GF-D8 (cell line): Measurements from ENCODE around the gene CD40.

Source experiments
- DNase-seq: peaks from one replicate; lab custom pipeline; 2025; lab: John Stamatoyannopoulos, UW

Gene CD40

DNA sequence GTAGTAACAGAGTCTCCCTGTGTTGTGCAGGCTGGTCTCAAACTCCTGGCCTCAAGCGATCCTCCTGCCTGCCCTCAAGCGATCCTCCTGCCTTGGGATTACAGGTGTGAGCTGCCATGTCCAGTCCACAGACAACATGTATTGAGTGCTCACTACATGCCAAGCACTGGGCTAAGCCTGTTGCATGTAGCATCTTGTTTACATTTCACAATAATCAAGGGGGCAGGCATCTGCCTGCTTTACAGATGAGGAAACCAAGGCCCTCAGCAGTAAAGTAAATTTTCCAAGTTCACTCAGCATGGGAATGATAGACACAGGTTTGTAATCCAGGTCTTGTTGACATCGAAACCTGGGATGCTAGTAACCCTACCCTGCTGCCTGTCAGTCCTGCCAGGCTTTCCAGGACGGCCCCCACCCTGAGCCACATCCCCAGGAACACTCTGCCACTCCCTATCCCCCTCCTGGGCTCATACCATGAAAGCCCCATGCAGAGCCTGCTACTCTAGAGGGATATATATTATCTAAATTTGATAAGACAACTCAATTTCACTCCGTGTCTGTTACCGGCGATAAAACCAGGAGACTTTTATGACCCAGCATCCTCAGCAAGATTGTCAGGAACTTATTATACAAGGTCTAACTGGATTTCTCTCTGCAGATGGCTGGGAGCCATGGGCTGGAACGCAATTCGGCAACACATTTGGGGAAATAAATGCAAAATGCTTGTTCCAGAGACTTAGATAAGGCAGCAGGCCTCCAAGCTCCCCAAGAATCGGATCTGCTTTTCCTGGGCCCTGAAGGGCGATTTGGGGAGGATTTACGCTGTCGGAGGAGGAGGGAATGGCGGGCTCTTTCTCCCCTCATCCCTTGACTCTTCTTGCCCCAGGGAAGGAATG lies 30.4 kb downstream of the CD40 start:
- DNase-seq: no peak

DNA sequence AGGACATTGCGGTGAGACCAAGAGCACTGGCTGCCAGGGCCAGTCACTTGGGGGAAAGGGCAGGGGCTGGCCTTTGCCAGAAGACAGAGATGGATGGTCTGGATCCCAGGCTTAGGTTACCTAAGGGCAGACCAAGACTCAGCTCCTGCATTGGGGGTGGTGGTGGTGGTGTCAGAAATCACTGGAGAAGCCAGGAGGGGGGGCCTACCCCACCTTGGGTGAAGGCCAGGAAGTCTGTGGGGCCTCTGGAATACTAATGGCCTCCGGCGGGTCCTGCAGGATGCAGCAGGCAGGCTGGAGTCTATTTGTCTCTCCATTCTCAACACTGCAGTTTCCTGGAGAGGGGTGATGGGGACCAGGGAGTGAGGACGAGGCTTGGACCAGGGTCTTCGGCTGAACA lies 32.8 kb downstream of the CD40 start:
- DNase-seq: no peak

DNA sequence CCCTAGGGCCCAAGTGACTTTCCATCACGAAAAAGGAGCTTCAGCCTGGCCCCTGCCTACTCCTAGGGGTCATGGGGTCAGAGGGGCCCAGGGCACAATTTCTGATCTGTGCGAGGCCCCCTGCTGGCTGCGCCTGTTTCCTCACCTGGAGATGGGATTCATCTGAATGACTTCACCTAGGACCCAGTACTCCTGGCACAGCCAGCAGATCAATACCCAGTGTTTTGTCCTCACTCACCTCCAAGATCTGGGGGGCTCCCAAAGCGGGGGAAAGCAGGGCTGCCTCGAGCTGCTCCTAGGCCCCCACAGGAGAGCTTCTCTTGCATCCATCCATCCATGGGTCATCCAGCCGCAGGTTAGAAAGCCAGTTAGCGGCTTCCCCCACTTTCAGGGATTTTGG lies 33.8 kb downstream of the CD40 start:
- no peak for DNase-seq

DNA sequence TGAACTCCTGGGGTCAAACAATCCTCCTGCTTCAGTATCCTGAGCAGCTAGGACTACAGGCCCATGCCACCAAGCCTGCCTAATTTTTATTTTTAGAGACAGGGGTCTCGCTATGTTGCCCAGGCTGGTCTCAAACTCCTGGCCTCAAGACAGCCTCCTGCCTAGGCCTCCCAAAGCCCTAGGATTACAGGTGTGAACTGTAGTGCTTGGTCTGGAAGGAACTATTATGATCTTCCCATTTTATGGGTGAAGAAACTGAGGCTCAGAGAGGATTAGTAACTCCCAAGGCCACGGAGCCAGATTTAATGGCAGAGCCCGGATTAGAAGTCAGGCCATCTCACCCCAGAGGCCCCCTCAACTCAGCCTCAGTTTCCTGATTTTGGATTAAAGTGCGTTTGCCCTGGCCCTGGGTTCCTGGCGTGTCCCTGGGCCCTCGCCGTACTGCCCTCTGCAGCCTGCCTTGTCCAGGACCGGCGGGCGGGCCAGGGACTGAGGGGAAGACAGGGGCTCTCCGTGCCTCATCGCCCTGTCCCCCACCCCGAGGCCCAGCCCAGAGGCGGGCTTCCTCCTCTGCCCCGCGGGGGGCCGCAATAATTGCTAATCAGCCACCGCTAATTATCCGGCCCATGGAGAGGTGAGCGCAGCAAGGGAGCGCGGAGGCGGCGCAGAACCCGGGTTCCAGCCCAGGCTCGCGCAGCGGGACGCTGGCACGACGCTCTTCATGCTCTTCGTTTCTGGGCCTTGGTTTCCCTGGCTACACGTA lies 34.9 kb downstream of the CD40 start:
- DNase-seq: no peak

DNA sequence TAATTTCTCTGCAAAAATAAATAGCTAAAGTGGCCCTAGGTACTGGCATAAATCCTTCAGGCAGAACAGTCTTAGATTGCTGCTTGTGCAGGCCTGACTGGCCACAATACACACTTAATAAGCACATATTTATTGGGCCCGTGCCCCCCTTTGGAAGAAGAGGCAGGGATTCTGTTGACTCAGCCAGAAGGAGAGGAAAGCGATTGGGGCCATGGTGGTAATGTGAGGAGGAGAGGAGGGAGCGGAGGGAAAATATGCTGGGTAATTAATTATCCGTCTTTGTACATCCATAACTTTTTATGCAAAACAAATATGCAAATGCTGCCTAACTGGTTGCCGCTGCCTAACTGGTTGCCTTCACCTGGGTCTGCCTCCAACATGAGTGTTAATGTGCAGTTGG lies 36.2 kb downstream of the CD40 start:
- DNase-seq: no peak

DNA sequence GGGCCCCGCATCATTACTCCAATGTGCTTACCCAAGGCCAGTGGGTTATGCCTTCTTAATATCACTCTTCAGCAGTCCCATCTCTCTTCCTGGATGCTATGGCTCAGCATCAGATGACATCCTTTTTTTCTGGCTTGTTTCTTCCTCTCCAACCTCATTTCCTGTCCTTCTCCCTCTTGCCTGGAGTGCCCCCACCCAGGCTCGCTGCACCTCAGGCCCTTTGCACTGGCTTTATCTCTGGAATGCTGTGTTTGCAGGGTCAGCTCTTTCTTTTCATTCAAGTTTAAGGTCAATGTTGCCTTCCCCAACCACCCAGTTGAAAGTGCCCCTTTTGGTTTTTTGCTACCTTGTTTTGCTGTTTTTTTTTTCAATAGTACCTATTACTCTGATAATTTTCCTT lies 36.7 kb downstream of the CD40 start:
- DNase-seq: no peak

DNA sequence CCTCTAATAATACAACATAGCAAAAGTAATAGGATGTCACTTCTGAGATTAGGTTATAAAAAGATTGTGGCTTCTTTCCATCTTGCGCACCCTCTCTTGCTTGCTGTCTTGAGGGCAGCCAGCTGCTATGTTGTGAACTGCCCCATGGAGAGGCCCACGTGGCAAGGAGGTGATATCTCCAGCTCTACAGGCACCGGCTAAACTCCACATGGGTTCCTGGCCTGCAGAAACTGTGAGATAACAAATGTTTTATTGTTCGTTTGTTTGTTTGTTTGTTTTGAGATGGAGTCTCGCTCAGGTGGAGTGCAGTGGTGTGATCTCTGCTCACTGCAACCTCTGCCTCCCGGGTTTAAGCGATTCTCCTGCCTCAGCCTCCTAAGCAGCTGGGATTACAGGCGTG lies 38.0 kb downstream of the CD40 start:
- no peak for DNase-seq

DNA sequence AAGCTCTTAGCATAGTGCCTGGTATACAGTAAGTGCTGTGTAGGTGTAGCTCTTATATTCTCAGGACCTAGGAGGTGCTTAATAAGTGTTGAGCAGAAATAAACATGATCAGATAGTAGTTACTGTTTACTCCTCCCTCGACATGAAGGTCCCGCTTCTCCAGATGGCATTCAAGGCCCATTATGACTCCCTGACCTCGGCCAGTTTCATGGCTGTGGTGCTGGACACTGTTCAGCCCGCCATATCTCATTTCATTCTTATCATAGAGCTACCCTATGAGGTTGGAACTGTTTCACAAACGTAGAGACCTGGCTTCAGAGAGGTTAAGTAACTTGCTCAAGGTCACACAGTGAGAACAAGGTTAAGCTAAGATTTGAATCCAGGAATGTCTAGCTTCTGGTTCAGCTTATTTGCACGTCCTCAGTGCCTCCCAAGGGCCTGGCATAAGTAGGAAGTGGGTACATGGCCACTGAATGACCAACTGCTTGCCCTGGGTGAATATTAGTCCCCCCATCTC lies 39.0 kb downstream of the CD40 start:
- no peak for DNase-seq

DNA sequence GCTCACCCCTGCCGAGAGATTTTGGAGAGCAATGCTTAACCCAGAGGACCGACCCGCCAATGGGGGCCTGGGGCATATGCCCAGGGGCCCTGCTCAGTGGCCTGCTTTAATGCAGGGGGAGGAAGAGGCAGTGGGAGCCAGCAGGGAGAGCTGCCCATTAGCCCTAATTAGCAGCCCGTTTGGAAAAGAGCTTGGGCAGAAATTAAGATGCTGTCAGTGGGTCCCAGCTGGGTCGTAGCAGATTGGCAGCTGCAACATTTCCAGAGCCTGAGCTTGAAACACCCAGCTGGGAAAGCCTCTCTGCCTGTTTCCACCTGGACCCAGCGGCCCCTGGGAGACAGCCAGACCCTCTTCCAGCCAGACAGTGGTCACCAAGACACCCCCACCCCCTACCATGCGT lies 39.5 kb downstream of the CD40 start:
- no peak for DNase-seq

DNA sequence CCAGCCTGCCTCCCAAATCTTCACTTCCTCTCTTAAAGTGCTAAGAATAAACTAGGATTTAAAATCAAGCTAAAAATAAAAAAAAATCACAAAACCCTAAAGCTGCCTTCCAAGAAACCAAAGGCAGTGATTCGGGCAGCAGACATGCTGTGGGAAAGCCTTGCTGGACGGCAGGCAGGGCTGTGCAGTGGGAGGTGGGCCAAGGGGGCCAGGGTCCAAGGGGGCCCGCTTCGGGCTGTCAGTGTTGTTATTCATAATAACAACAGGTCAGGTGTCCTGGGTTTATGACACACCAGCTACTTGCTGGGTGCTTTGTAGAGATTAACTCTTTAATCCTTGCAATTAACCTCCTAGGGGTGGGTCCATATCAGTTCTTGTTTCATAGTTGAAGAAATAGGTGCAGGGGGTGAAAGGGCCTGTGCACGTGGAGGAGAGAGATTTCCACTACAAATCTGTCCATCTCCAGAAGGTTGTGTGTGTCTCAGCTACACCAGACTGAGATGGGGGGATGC lies 40.4 kb downstream of the CD40 start:
- no peak for DNase-seq

DNA sequence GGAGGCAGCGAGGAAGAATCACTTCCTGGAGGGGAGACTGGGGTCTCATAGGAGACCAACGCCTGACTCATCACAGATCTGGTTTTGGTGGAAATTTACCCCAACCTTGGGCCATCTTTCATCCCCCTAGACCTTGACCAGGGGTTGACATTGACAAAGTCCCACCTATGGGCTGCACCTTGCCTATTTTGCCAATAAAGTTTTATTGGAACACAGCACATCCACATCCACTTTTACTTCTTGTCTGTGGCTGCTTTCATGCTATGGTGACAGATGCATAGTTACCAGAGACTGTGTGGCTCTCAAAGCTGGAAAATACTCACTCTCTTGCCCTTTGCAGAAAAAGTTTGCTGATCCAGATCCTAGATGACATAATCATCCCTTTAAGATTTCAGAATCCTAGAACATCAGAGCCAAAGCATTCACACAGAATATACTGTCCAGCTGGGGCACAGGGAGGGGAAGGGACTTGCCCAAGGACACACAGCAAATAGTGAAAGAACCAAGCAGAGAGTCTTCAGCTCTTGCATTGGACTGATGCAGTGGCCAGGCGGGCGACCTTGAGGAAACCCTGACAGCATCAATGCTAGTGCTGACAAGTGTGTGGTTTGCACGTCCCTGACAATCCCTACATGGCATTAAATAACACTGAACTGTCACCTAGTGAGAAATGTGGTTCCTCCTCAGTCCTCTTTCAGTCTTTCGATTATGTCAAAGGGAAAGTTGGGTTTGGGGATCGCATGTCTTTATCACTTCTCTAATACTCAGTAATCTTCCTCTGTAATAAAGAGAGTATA lies 41.2 kb downstream of the CD40 start:
- no peak for DNase-seq

DNA sequence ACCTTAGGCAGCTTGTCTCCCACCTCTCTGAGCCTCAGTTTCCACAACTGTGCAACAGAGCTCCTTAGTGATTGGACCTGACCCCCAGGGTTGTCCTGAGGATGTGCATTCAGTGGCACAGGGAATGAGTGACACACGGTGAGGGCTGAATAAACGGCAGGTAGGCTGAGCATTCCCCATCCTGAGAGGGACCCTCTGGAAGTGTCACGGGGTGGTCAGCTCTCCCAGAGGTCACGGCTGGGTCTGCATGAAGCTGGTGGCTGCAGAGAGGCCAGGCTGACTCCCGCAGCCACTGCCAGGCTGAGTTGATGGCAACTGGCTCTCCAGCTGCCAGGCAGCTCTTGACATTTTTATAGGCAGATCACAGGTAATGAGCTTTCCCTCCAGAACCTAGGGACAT lies 42.5 kb downstream of the CD40 start:
- DNase-seq: no peak

DNA sequence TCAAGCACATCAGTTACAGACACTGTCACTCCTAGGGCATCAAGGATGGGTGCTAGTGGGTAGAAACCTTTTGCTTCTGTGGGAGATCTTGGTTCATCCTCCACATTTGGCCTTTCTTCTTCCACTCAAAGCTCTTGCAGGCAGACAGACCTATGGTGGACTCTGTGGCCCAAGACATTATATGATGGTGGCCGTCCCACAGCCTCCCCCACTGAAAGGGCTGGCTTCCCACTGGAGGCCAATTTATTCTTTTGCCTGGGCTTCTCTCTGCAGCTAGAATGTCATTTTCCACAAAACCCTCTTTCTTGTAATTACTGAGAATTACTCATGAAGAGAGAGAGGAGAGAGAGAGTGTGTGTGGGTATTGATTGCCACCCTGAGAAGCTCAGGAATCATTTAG lies 43.8 kb downstream of the CD40 start:
- no peak for DNase-seq

DNA sequence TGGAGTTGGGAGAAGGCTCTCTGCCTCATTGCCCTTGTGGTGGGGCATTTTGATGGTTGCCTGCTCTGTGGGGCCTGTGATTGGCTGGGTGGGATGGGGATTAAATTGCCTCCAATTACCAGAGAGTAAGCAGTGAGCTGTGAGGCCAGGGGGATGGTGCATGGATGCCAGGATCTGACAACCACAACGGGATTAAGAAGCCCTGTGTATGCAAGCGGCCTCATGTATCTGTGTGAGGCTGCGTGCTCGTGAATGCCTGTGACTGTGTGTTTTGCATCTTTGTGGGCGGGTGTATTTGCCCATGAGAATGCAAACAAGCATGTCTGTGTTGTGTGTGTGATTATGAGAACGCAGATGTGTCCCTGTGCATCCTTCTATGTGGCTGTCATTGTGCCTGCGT lies 46.1 kb downstream of the CD40 start:
- DNase-seq: no peak

DNA sequence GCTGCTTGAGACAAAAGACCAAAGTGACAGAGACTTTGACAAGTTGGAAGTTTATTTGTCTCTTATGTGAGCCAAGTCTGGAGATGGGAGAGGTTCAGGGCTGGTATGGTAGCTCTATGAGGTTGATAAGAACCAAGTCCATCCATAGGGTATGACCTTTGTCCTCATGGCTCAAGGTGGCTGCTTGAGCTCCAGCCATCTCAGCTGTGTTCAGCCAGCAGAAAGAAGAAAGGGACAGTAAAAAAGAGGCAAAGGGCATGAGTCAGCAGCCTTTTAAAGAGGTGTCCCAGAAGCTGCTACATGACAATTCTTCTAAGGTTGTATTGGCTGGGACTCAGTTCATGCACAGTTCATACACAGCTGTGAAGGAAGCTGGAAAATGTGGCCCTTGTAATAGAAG lies 49.0 kb downstream of the CD40 start:
- DNase-seq: no peak

DNA sequence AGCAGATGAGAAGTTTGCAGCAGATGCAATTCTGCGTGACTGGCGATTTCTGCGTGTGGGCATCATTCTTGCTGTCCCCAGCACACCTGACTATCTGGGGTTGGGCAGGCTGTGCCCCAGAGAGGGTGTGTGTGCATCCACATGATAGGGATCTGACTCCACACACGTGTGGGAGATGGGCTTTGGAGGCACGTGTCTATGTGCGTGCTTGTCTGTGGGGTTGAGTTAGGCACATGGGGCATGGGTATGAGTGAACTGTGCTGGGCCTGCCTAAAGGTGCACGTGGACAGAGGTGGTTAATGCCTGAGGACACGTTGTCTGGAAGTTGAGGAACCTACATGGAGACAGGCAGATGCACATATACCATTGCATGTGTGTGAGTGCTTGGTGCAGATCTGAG lies 50.3 kb downstream of the CD40 start:
- no peak for DNase-seq

DNA sequence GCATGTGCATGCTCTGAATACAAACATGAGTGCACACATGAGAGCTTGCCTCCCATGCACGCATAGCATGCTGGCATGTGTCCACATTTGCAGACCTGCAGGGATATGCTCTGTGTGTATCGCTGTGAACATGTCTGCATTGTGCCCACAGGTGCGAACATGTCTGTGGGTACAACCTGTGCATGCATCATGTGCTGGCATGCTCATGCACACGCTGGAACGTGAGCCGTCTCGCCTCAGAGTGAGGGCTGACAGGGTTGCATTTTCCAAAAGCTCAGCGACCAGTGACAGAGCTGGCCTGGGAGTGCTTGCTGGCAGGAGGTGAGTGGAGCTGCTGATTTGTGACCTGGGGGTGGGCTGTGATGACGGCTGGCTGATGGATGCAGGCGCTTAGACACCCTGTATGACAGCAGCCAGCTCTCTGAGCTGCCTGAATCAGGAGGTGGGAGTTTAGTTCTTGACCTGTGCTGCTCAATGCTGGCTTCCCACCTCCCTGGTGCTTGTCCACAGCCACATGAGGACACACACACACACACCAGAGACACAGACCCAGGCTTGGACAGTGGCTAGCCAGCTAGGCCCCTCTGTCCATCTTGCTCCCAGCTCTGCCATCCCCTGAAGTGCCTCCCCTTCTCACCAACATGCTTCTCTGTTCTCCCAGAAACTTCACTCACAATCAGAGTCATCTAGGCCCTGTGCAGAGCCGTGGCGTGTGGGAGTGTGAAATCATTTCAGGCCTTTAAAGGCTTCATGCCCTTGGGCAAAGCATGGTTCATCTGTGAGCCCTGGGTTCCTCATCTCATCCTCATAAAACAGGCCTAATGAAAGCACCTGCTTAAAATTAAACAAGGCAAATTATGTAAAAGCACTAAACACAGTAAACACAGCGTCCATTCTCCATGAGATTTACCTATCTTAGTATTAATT lies 51.4 kb downstream of the CD40 start:
- no peak for DNase-seq

DNA sequence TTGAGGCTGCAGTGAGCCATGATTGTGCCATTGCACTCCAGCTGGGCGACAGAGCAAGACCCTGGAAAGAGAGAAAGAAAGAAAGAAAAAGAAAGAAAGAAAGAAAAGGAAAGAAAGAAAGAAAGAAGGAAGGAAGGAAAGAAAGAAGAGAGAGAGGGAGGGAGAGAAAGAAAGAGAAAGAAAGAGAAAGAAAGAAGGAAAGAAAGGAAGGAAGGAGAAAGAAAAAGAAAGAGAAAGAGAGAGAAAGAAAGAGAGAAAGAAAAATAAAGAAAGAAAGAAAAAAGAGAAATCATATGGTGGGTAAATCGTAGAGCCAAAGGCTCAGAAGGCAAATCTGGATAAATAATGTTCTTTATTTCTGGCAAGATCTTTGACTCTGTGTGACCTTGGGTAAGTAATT lies 53.4 kb downstream of the CD40 start:
- no peak for DNase-seq

DNA sequence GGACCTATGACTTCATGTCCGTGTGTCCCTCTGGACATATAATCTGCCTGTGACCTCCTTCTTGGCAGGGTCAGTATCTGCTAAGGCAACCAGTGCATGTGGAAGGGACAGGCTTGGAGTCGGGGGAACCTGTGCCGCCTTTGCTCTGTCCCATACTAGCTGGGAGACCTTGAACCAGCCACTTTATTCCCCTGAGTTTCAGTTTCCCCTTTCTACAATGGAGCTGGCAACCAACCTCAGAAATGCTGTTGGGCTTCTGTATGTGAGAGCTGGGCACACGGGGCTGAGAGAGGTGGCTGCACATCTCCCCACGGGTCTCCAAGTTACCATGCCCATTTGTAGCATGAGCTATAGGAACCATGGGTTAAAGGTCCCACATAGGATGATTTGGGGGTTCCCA lies 53.8 kb downstream of the CD40 start:
- DNase-seq: no peak

DNA sequence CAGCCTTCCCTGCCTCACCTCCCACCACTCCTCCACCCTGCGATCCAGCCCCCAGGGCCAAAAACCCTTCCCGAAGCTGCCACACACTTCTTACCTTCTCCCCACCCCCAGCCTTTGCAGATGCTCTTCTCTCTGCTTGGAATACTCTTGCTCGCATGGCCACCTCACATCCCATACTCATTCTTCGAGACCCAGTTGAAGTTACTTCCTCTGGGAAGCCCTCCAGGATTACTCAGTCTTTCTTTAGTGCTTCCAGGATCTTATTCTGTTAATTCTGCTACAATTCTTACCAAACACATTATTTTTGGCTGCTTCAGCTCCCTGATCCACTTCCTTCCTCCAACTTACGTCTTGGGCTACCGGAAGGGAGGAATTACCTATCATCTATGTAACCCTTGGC lies 54.3 kb downstream of the CD40 start:
- no peak for DNase-seq

DNA sequence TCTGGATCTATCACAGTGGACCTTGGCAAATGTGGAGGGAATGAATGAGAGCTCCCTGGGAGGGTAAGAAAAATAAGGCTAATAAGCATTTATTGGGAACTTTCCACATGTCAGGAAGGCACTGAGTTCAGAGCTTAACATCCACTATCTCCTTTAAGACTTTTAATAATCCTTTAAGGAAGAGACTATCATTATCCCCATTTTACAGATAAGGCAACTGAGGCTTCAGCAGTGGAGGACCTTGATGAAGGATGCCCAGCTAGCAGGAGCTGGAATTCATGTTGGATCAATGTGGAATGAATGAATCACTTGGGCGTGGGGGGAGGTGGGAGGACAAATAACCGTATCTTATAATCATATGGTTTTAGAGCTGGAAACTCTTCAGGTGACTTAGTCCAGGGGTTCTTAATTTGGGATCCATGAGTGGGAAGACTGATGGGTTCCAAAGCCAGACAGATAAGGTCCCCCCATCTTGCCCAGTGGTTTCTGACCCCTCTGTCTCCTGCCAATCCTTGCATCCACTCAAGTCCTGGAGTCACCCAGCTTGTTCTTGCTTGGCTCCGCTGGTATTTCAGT lies 54.9 kb downstream of the CD40 start:
- DNase-seq: no peak
